ENCODE data around the gene RAB24.
"Not testable (repeated sequence)": the region's sequence is repeated elsewhere in the genome, so short reads cannot be mapped to it uniquely, and the experiment has no call there.

Gene RAB24

DNA sequence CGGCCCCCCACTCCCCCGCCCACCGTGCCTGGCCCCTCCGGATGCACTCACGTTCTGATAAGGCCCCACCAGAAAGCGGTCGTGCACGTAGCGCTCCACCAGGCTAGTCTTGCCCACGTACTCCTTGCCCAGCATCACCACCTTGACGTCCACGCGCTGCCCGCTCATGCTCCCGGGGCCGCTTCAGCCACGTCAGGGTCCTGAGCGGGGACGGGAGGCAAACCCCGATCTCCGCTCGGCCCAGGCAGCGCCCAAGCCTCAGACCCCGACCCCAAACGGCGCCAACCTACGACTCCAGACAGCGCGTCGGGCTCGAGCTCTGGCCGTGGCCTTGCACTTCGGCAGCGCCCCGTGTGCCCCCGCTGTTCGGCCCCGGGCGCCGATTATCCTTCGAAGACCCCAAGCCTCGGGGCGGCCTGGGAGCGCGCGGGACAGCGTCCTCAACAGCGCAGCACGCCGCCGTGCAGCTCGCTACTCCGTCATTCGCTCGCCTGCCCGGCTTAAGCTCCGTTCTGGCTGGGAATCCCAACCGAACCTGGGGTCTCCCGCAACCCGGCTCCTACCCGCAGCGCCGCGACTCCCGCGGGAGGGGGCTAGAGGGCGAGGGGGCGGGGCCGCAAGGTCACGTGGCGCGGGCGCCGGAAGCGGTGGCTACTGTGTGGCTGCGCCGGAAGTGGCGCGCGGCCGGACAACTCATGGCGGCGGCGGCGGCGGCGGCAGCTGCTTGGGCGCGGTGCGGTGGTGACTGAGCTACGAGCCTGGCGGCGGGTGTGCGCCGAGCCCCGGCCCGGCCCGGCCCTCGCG lies at the start of gene RAB24, which contains the start of gene PRELID1:
RAB24 (minus strand) TSS at position 599 of the 804 bp plus-strand sequence; CDS start at position 168, 431 bp downstream.
PRELID1 (plus strand) TSS at position 679 of the 804 bp plus-strand sequence. CDS start 187 bp downstream, outside the sequence.
- peak; percentile 89 for DNase-seq

DNA sequence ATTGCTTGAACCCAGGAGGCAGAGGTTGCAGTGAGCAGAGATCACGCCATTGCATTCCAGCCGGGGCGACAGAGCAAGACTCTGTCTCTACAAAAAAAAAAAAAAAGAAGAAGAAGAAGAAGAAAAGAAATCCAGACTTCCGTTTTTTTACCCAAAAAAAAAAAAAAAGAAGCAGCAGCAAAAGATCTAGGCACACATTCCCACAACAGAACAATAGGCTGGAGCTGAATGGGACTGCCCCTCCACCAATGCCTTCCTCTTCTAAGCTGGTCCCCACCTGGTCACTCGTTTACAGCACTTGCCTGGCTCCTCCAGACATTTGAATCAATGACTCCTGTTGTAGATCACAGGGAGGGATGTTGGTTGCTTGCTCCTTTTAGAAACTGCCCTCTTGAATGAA lies 49.6 kb upstream of the RAB24 start:
- no peak for DNase-seq

DNA sequence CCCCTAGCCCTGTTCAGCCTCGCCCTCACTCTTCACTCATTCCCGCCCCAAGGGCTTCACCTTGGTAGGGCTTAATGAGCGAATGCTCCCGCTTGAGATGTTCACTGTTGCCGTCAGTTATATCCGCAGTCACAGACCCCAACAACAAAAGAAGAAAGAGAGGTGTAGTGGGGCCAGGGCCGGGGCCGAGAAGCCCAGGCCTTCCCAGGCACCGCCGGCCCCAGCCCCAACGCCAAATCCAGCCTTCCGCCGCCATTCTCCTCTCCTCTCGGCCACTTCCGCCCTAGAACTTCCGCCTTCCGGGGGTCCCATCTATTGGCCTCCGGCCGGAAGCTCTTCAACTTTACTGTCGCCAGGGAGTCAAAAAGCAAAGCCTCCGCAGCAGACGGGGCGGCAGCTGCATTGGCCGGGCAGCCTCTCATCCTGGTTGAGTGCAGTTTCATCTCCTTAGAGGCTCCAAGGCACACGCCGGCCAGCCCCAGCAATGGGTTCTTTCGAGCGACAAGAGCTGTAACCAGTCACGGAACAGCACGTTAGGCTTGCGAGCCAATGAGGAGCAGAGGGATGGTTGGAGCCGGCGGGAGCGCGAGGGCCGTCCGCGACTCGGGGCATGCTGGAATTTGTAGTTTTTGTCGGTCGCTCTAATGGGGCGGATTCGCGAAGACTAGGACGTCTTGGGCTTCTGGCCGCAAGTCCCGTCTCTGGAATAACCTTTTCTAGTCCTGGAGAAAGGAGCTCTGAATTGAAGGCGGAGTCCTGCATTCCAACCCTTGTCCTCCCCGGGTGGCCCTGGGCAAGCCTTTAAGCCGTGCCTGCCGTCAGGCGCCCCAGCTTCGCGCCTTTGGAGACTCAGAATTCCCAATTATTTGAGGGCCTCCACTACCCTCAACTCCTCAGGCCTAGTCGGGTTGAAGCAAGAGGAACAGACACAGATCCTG lies 48.1 kb upstream of the RAB24 start, which contains the start of gene LMAN2:
LMAN2 (minus strand) TSS at position 277 of the 938 bp plus-strand sequence; CDS start at position 256, 21 bp downstream.
- peak; percentile 92 for DNase-seq

DNA sequence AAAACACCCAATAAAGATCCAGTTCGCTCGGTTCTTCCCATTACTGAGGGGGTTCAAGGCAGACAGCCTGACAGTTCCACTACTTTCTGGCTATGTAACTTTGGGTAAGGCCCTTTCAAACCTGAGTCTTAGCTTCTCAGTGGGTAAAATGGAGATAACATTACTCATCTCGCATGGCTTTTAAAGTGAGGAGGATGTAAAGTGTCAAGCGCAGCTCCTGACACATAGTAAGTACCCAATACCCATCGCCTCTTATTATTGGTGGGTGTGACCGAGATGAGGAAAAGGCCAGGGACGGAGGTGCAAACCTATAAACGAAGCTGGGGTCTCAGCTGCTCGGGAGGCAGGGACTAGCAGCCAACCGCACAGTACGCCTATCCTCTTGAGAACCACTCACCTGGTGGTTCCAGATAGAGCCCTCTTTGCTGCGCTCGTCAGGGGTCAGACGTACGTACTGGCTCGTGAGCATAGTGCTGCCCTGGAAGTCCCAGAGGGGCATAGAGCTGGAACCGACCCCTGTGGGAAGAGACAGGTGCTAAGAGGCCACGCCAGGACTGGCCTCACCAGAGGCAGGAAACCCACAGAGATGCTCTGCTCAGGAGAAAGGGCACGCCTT lies 47.4 kb upstream of the RAB24 start:
- DNase-seq: no peak

- DNase-seq: no peak
Observed at GRCh38 chr5:177349762-177350161, 46.2 kb upstream of the RAB24 start.

- no peak for DNase-seq
Observed at GRCh38 chr5:177349362-177349647, 45.8 kb upstream of the RAB24 start.

DNA sequence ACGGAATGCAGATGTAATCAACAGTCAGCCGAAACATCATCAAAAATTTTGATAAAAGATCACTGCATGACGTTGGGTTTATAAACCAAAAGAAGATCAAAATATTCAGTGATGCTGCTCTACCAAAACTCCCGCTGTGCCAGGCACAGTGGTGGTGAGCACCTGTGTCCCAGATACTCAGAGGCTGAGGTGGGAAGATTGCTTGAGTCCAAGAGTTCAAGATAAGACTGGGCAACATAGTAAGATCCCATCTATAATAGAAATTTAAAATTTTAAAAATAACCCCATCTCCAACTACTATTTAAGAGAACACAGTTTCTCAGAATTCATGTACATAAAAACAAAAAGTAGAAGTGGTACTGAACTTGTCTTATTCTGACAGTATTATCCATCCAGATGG lies 44.2 kb upstream of the RAB24 start:
- no peak for DNase-seq

- no peak for DNase-seq
Observed at GRCh38 chr5:177346820-177347219, 43.3 kb upstream of the RAB24 start.

DNA sequence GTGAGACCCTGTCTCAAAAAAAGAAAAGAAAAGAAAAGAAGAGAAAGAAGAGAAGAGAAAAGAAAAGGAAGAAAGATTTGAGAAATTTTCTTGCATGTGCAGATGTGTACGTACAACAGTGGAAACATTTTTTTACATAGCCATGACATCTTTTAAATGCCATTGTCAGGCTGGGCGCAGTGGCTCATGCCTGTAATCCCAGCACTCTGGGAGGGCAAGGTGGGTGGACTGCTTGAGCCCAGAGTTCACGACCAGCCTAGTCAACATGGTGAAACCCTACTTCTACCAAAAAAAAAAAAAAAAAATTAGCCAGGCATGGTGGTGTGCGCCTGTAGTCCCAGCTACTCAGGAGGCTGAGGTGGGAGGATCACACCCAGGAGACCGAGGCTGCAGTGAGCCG lies 41.4 kb upstream of the RAB24 start:
- no peak for DNase-seq

- no peak for DNase-seq
Observed at GRCh38 chr5:177343777-177344176, 40.3 kb upstream of the RAB24 start.

GRCh38 chr5:177343000-177343399 lies 39.5 kb upstream of the RAB24 start:
- not testable (repeated sequence) for DNase-seq

DNA sequence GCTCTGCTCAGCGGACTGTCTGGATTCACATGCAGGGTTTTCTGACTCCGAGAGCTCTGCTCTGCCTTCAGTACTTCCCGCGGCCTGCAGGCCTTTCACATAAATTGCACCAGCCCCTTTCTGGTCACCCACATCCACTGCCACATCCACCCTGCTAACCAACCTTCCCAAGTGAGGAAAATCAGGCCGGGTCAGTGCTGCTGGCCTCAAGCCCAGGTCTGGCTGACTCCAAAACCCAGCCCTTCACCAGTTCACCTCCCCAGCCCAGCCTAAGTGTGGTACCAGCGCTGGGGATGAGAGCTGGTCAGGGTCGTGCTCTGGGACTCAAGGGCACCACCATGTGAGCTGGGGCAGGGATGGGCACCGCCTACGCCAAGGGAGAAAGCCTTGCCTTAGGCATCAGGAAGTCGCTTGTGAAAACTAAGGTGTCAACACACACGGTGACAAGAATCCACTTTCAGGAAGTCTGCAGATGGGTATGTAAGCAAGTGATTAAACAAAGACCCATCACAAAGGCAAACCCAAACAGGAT lies 35.7 kb upstream of the RAB24 start:
- DNase-seq: no peak

DNA sequence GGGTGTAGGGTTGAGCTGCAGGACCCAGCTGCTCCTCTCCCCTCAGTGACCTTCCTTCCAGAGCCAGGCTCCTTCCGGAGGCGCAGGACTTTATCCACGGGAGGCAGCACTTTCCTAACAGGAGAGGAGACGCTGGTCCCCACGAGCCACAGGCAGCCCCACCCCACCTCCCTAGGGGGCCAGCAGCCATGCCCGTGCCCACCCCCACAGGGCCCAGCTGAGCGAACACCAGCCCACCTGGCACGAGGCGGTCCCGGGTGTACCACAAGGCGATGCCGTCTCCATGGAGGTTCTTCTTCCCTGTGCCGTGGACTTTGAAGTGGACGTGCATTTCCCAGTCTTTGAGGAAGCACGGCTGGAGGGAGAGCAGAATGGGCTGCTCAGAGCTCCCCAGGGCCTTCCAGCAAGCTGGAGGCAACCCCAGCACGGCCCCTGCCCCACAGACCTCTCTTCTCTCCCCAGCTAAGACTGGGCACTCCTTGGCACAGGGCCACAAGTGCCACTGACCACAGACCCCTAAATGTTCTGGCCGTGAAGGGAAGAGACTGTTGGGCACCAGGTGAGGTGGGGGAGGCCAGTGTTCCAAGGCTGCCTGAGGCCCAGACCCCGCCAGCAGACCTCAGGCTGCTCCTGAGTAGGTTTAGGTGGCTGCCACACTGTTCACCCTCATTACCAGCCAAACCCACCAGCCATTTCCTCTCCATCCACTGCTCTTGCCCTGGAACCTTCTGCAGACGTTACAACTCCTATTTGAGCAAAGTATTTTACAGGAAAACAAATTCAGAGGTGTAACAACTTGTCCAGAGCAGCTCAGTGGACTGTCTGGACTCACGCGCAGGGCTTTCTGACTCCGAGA lies 35.0 kb upstream of the RAB24 start:
- no peak for DNase-seq

- DNase-seq: no peak
Observed at GRCh38 chr5:177336603-177337494, 33.3 kb upstream of the RAB24 start.

DNA sequence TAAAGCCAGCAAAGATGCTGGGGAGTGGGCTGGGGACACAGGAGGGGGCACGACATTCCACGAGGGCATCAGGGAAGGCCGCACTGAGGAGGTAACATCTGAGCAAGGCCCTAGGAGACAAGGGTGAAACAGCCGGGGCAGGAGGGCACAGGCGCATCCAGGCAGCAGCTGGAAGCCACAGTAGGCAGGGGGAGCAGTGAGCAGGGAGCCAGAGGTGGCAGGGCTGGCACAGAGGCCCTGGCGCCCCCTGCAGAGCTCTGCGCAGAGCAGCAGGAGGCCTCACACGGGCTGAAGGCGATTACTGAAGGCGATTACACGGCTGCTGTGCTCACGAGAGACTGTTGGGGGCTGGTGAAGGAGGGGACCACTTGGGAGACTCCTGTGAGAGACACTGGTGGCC lies 32.6 kb upstream of the RAB24 start:
- peak; percentile 40 for DNase-seq

- no peak for DNase-seq
Observed at GRCh38 chr5:177335701-177336065, 32.2 kb upstream of the RAB24 start.

GRCh38 chr5:177334781-177335700 lies 31.5 kb upstream of the RAB24 start:
- no peak for DNase-seq

GRCh38 chr5:177334155-177334551 lies 30.6 kb upstream of the RAB24 start:
- DNase-seq: no peak

DNA sequence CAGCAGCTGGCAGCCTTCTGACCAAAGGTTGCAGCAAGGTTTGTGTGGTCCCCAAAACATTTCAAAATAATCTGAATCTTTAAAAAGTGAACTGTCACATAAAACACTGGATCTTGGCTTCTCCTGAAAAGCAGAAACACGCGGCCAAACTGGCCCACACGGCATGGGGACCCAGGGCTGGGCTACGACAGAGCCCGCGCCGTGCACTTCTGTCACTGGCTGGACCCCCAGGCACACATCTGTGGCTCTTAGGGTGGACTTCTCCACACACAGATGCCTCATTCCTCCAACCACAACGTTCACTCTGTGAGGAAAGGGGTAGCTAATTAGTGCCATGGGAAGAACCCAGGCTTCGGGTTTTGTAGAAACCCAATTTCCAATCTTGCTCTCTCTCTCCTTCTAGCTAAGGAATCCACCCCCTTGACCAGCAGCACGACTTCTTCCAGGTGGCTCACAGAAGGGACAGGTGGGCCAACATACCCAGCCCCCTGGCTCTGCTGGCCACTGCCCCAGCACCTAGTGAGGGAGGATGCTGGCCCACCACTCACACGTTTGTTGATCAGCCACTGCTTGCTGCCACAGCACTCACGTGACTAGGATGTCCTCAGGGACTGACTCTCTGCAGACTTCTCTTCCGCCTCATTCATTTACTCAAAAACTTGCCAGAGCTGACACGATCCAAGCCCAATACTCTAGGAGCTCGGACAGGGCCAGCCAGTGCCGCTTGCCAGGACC lies 30.1 kb upstream of the RAB24 start:
- no peak for DNase-seq
